HL-60/S4 (cell line): Measurements from ENCODE around the gene CCAR1.

Experiments
- in situ Hi-C: fragments of 300-500 bp; cut with MboI; formaldehyde crosslinking; loops from 2 replicates; pipeline ENCODE4 v1.14.3; 2022; ENCODE audit warnings: low sequenced_read_pairs

The CCAR1 gene

DNA sequence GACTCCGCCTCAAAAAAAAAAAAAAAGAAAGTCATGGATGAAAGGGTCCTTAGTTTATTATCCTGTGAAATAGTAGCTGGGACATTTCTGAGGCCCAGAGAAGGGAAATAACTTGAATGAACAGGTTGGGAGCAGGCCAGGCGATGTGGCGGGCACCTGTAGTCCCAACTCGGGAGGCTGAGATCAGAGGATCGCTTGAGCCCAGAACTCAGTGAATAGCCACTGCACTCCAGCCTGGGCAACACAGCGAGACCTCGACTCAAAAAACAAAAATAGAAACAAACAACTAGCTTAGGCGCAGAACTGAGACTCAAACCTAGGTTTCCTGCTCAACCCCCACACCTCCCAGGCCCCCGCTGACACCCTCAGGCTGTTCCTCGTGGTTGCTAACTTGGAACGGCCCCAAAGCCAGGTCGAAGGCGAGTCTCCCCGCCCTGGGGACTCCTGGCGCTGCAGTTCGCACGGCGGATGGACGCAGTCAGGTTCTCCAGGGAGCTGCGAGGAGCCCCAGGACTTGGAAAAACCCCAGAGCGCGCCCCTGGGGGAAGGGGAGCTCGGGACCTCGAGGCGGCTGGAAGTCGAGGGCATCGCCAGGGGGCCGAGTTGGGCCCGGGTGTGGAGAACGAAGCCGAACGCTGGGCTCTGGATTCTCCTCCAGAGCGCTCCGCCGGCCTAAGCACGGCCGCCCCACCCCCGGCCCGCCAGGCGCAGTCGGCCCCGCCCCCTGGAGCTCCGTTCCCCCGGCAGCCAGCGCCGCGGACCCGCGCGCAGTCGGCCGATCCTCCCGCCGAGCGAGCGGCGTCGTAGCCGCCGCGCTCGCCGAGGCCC lies 105.9 kb downstream of the CCAR1 start, which contains the start of gene STOX1:
STOX1 (plus strand) TSS at position 768 of the 828 bp plus-strand sequence. CDS start 93 bp downstream, outside the sequence.
- in situ Hi-C loops: loop anchor here (25.0 kb wide), 1 partner anchor 90 kb away; no protein-coding TSS in a partner anchor

DNA sequence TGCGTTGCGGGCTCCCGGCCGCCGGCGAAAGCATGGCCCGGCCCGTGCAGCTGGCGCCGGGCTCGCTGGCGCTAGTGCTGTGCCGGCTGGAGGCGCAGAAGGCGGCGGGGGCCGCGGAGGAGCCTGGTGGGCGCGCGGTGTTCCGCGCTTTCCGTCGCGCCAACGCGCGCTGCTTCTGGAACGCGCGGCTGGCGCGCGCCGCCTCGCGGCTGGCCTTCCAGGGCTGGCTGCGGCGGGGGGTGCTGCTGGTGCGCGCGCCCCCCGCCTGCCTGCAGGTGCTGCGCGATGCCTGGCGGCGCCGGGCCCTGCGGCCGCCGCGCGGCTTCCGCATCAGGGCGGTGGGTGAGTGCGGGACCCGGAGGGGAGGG lies 106.5 kb downstream of the CCAR1 start:
- in situ Hi-C loops: loop anchor here (25.0 kb wide), 1 partner anchor 90 kb away; no protein-coding TSS in a partner anchor

DNA sequence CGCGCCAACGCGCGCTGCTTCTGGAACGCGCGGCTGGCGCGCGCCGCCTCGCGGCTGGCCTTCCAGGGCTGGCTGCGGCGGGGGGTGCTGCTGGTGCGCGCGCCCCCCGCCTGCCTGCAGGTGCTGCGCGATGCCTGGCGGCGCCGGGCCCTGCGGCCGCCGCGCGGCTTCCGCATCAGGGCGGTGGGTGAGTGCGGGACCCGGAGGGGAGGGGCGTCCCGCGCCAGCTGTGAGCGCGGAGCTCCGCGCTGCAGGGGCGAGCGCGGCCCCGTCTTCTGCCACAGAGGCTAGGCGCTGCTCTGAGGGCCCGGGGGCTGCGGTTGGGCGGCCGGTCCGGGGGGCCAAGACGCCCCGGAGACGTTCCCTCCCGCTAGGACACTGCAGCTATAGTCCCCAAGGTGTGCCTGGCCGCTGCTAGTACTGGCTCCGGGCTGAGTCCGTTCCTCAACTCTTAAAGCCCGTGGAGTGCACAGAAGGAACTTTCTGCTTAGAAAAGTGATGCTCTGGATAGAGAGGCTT lies 107.1 kb downstream of the CCAR1 start:
- in situ Hi-C loops: loop anchor here (25.0 kb wide), 1 partner anchor 91 kb away; no protein-coding TSS in a partner anchor

DNA sequence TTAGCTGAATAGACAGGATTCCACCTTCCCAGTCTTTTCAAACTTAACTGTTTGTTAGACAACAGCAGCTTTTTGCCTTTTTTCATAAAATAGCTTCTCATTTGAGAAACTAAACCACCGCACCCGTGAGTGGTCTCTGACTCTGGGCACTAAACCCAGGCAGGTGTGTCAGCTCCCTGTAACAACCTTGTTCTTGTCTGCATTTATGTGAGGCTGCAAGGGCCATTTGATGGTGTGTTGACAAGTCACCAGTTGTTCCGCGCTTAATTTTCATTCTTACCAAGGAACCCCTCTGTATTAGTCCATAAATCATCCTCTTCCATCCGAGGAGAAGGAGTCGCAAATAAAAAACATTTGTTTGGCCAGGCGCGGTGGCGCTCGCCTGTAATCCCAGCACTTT lies 107.8 kb downstream of the CCAR1 start:
- in situ Hi-C loops: loop anchor here (25.0 kb wide), 1 partner anchor 92 kb away; no protein-coding TSS in a partner anchor

DNA sequence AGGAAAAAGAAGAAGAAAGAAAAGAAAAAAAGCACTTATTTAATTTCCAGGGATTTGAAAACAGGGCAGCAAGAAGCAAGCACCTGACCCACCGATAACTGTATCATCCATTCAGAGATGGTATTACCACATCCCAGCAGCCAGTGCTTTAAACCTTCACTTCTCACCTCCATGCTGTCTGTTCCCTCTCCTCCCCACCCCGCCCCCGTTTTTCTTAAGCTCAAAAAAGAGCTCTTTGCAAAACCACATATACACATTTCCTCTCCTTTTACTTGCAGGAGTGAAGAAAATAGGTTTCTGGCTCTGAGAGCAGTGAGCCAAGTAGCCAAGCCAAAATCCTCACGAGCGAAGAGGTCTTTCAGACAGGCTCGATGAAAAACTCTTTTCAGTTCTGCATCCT lies 108.5 kb downstream of the CCAR1 start:
- in situ Hi-C loops: loop anchor here (25.0 kb wide), 1 partner anchor 92 kb away; no protein-coding TSS in a partner anchor

DNA sequence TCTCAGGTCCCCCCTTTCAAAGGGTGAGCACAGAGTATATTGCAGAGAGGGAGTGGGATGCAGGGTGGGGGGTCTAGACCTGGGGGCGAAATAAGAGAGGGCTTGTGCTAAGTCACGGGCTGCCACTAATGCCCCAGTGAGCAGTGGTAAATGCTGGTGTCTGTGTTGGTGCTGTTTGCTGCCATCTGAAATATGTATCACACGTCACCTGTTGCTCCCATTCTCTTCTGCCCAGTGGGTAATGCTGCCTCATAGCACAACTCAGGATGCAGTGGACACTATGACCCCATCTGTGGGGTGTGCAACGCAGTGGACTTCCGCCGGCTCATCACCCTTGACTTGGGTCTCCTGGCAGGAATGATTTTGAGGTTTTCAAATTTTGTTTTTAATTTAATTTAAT lies 108.9 kb downstream of the CCAR1 start:
- in situ Hi-C loops: loop anchor here (25.0 kb wide), 1 partner anchor 93 kb away; no protein-coding TSS in a partner anchor

DNA sequence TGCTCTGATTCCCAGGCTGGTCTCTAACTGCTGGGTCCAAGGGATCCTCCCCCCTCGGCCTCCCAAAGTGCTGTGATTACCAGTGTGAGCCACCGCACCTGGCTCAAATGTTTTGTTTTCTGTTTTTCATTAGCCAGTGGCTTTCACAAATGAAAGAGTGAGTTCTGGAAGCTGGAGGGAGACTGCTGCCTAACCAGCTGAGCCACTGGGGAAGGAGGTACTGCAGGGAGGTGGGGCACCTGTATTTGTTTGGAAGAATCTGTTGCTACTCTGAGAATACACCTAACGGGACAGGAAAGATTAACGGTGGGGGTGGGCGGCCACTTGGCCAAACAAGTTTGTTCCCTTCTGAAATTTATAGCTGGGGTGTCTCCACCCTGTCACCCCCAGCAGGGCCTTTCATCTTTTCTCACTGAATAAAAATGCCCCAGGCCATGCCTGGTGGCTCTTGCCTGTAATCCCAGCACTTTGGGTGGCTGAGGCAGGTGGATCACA lies 111.0 kb downstream of the CCAR1 start:
- in situ Hi-C loops: loop anchor here (25.0 kb wide), 1 partner anchor 95 kb away; no protein-coding TSS in a partner anchor

DNA sequence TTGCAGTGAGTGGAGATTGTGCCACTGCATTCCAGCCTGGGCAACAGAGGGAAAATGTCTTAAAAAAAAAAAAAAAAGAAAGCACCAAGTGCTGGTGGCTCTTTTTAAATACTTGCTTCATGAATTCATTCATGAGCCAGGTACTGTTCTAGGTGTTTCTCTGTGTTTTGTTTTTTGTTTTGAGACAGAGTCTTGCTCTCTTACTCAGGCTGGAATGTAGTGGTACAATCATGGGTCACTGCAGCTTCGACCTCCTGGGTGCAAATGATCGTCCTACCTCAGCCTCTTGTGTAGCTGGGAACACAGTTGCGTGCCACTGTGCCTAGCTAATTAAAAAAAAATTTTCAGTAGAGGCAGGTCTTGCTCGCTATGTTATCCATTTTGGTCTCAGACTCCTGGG lies 111.6 kb downstream of the CCAR1 start:
- in situ Hi-C loops: loop anchor here (25.0 kb wide), 1 partner anchor 95 kb away; no protein-coding TSS in a partner anchor

DNA sequence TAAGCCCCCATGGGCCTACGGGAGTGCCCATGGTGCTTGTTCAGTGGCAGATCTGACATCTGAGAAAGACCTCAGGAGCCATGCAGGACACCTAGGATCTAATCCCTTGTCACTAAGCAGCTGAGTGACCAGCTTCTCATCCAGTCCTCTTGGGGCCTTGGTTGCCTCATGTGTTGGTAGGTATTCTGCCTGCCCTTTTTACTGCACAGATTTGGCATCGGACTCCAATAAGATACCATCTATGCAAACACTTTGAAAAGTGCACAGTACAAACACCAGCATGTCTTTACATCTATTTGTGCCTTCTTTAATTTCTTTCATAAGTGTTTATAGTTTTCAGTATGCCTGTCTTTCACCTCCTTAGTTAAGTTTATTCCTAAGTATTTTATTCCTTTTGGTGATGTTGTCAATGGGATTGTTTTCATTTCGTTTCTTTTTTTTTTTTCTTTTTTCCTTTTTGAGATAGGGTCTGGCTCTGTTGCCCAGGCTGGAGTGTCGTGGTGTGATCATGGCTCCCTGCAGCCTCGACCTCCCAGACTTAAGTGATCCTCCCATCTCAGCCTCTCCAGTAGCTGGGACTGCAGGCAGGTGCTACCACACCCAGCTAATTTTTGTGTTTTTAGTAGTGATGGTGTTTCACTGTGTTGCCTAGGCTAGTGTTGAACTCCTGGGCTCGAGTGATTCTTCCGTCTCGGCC lies 116.7 kb downstream of the CCAR1 start:
- in situ Hi-C loops: loop anchor here (25.0 kb wide), 1 partner anchor 100 kb away; no protein-coding TSS in a partner anchor

DNA sequence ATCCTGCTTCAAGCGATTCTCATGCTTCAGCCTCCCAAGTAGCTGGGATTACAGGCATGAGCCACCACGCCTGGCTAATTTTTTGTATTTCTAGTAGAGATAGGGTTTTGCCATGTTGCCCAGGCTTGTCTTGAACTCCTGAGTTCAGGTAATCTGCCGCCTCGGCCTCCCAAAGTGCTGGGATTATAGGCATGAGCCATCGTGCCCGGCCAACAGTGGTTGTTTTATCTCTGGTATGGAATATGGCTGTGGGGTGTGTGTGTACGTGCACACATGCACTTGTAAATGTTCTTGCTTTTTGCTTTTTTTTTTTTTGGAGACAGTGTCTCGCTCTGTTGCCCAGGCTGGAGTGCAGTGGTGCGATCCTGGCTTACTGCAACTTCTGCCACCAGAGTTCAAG lies 119.6 kb downstream of the CCAR1 start:
- in situ Hi-C loops: loop anchor here (25.0 kb wide), 1 partner anchor 103 kb away; no protein-coding TSS in a partner anchor
